ENCODE data around the gene NFKBIE.

GRCh38 chr6:44228031-44228430 is 37.3 kb downstream of the NFKBIE start:
- TF ChIP-seq CTCF (CRISPR knock-in tag; IDR thresholded peaks at IDR 0.05) (no peak), FOXM1 (CRISPR knock-in tag; IDR thresholded peaks at IDR 0.05) (no peak), KDM1A (CRISPR knock-in tag; IDR thresholded peaks at IDR 0.05) (no peak), JUND (CRISPR knock-in tag; IDR thresholded peaks at IDR 0.05) (no peak), ZFP90 (CRISPR knock-in tag; IDR thresholded peaks at IDR 0.05; ENCODE audit: borderline replicate concordance) (no peak), ZMYM4 (CRISPR knock-in tag; IDR thresholded peaks at IDR 0.05) (no peak), SIN3A (IDR thresholded peaks at IDR 0.05; ENCODE audit: borderline replicate concordance, low read depth, low read length) (no peak), IRF2 (CRISPR knock-in tag; IDR thresholded peaks at IDR 0.05) (no peak), PHF20 (CRISPR knock-in tag; IDR thresholded peaks at IDR 0.05) (no peak), FOXP1 (IDR thresholded peaks at IDR 0.05) (no peak), FOXP1 (CRISPR knock-in tag; IDR thresholded peaks at IDR 0.05) (no peak), ZNF557 (CRISPR knock-in tag; IDR thresholded peaks at IDR 0.05) (no peak), CC2D1A (CRISPR knock-in tag; IDR thresholded peaks at IDR 0.05) (no peak)
- TF ChIP-seq, protein P1, sequence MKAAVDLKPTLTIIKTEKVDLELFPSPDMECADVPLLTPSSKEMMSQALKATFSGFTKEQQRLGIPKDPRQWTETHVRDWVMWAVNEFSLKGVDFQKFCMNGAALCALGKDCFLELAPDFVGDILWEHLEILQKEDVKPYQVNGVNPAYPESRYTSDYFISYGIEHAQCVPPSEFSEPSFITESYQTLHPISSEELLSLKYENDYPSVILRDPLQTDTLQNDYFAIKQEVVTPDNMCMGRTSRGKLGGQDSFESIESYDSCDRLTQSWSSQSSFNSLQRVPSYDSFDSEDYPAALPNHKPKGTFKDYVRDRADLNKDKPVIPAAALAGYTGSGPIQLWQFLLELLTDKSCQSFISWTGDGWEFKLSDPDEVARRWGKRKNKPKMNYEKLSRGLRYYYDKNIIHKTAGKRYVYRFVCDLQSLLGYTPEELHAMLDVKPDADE (CRISPR knock-in tag; IDR thresholded peaks at IDR 0.05): no peak

Measured in HepG2 (cell line).